Stimulated activated effector memory CD8-positive, alpha-beta T cell treated with anti-CD3 and anti-CD28 coated beads, Interleukin-12 subunit alpha, Interleukin-12 subunit beta, amount 100 ng/mL, for 72 hours (primary cell): Measurements from ENCODE around the gene SPDYE11.
A peak's percentile ranks its signal among the peaks of the same experiment; 100 is the strongest.
"Not testable (repeated sequence)": the region's sequence is repeated elsewhere in the genome, so short reads cannot be mapped to it uniquely, and the experiment has no call there.

ENCODE experiments used
- ATAC-seq: fragments of 150-1000 bp; cut with Tn5 transposase; 2 replicates; pipeline ENCODE4 v1.10.0; 2021
- DNase-seq, 2 donors: peaks; one replicate each; pipeline ENCODE4 v3.0.0; 2021 to 2022; ENCODE audit warnings: low spot score in 2 of 2
- H3K27ac Mint-ChIP-seq: one replicate; pipeline ENCODE4 v1.8.0; 2022; ENCODE audit warnings: mild to moderate bottlenecking, mixed read lengths
- H3K36me3 Mint-ChIP-seq: one replicate; pipeline ENCODE4 v1.8.0; 2022; ENCODE audit warnings: mild to moderate bottlenecking, mixed read lengths
- H3K4me1 Mint-ChIP-seq: one replicate; pipeline ENCODE4 v1.8.0; 2022; ENCODE audit warnings: mixed read lengths
- H3K4me3 Mint-ChIP-seq: one replicate; pipeline ENCODE4 v1.8.0; 2022; ENCODE audit warnings: mild to moderate bottlenecking, mixed read lengths
- H3K9me3 Mint-ChIP-seq: one replicate; pipeline ENCODE4 v1.8.0; 2022; ENCODE audit warnings: mixed read lengths

SPDYE11 gene

GRCh38 chr7:73057811-73058210 lies at the start of gene SPDYE11:
Gene SPDYE11 (minus strand): TSS chr7:73057911. CDS start chr7:73056111, 1,800 bp downstream.
- not testable (repeated sequence) for DNase-seq, H3K4me3 Mint-ChIP-seq, H3K4me1 Mint-ChIP-seq, ATAC-seq, H3K9me3 Mint-ChIP-seq, H3K27ac Mint-ChIP-seq, H3K36me3 Mint-ChIP-seq

- not testable (repeated sequence) for H3K36me3 Mint-ChIP-seq, H3K4me1 Mint-ChIP-seq
These were observed 28.2 kb upstream of the SPDYE11 start, which contains the start of gene SPDYE9 for GRCh38 chr7:73085938-73086337. Gene SPDYE9 (minus strand): TSS chr7:73086038. CDS start chr7:73084238, 1,800 bp downstream.

GRCh38 chr7:73029666-73030065 lies 28.0 kb downstream of the SPDYE11 start, which contains the start of gene SPDYE8:
Gene SPDYE8 (minus strand): TSS chr7:73029766. CDS start chr7:73027966, 1,800 bp downstream.
- not testable (repeated sequence) for ATAC-seq, H3K4me1 Mint-ChIP-seq, DNase-seq, H3K4me3 Mint-ChIP-seq, H3K9me3 Mint-ChIP-seq, H3K27ac Mint-ChIP-seq, H3K36me3 Mint-ChIP-seq

More at GRCh38 chr7:73085938-73086337, 28.2 kb upstream of the SPDYE11 start, which contains the start of gene SPDYE9:
- not testable (repeated sequence) for ATAC-seq, H3K9me3 Mint-ChIP-seq, DNase-seq, H3K27ac Mint-ChIP-seq, H3K4me3 Mint-ChIP-seq

- H3K9me3 Mint-ChIP-seq, H3K4me1 Mint-ChIP-seq, H3K27ac Mint-ChIP-seq, ATAC-seq, DNase-seq: not testable (repeated sequence)
- Mint-ChIP-seq H3K36me3 (peaks cover 25% of the 10 kb centered on the region), H3K4me3 (peak overlapping the region; percentile 87)
These were observed 51.2 kb downstream of the SPDYE11 start for GRCh38 chr7:73006491-73006890.

- ATAC-seq (peak; percentile 93), DNase-seq (peak; percentile 79 to 99)
- H3K36me3 Mint-ChIP-seq = peaks cover 27% of the 10 kb centered on the region
- not testable (repeated sequence) for H3K9me3 Mint-ChIP-seq, H3K4me1 Mint-ChIP-seq
- H3K27ac Mint-ChIP-seq = peak overlapping the region; percentile 98
- peak overlapping the region; percentile 87 for H3K4me3 Mint-ChIP-seq
These were observed 51.8 kb downstream of the SPDYE11 start for GRCh38 chr7:73005693-73006447.

GRCh38 chr7:73005356-73005692 lies 52.4 kb downstream of the SPDYE11 start:
- Mint-ChIP-seq H3K4me3 (peak overlapping the region; percentile 87), H3K27ac (peak overlapping the region; percentile 98), H3K36me3 (peaks cover 27% of the 10 kb centered on the region)
- ATAC-seq (peak; percentile 92), DNase-seq (peak; percentile 66 to 91)
- not testable (repeated sequence) for H3K4me1 Mint-ChIP-seq, H3K9me3 Mint-ChIP-seq

GRCh38 chr7:72997887-72998468 lies 59.7 kb downstream of the SPDYE11 start:
- H3K4me1 Mint-ChIP-seq, DNase-seq, H3K27ac Mint-ChIP-seq, ATAC-seq, H3K4me3 Mint-ChIP-seq, H3K9me3 Mint-ChIP-seq: not testable (repeated sequence)
- peaks cover 18% of the 10 kb centered on the region for H3K36me3 Mint-ChIP-seq
